ENCODE data around the gene HECW1. TPM values are rescaled to one million over a fixed set of nuclear protein-coding genes. Genes with fewer than 3 reads are reported as not detected.

Gene HECW1
- total RNA-seq, 4 donors from 2014 or later = 1.2 to 3.9 (median 2.0) TPM

DNA sequence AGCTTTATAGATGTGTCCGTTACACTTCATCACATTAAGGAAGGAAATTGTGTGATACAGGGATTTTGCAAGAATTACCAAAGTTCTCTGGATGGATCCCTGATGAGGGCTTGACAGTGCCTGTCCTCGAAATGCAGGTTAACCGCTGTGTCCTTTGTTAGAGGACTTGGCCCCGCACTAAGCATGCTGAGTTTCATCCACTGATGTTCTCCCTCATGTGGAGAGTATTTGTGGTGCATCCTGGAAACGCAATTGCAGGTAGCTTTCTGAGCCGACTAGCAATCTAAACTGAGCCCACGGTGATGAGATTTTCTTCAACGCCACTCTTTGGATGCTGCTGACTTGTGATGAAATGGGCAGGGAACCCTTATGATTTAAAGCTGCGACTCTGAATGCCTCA is 398.6 kb downstream of the HECW1 start:
- Histone ChIP-seq H3K27me3 (no peaks in the 10 kb centered on the region), H3K4me1 (no peaks in the 10 kb centered on the region), H3K36me3 (no peaks in the 10 kb centered on the region), H3K27ac (no peak overlapping the region), H3K9me3 (no peaks in the 10 kb centered on the region), H3K4me3 (no peak overlapping the region)
- DNase-seq = no peak
- in situ Hi-C loops (cut with MboI; ENCODE audit: low sequenced_read_pairs in 4 of 4) = no loop called here
- intact Hi-C loops (cut with DNase I; ENCODE audit: low total_unique reads) = no loop called here
- TF ChIP-seq, protein P1, sequence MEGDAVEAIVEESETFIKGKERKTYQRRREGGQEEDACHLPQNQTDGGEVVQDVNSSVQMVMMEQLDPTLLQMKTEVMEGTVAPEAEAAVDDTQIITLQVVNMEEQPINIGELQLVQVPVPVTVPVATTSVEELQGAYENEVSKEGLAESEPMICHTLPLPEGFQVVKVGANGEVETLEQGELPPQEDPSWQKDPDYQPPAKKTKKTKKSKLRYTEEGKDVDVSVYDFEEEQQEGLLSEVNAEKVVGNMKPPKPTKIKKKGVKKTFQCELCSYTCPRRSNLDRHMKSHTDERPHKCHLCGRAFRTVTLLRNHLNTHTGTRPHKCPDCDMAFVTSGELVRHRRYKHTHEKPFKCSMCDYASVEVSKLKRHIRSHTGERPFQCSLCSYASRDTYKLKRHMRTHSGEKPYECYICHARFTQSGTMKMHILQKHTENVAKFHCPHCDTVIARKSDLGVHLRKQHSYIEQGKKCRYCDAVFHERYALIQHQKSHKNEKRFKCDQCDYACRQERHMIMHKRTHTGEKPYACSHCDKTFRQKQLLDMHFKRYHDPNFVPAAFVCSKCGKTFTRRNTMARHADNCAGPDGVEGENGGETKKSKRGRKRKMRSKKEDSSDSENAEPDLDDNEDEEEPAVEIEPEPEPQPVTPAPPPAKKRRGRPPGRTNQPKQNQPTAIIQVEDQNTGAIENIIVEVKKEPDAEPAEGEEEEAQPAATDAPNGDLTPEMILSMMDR (IDR thresholded peaks at IDR 0.05 in 4 of 5, conservative IDR thresholded peaks at IDR 0.05 in 1 of 5) = no peak
- no peak for TF ChIP-seq POLR2A (IDR thresholded peaks at IDR 0.05)
- ATAC-seq = no peak

DNA sequence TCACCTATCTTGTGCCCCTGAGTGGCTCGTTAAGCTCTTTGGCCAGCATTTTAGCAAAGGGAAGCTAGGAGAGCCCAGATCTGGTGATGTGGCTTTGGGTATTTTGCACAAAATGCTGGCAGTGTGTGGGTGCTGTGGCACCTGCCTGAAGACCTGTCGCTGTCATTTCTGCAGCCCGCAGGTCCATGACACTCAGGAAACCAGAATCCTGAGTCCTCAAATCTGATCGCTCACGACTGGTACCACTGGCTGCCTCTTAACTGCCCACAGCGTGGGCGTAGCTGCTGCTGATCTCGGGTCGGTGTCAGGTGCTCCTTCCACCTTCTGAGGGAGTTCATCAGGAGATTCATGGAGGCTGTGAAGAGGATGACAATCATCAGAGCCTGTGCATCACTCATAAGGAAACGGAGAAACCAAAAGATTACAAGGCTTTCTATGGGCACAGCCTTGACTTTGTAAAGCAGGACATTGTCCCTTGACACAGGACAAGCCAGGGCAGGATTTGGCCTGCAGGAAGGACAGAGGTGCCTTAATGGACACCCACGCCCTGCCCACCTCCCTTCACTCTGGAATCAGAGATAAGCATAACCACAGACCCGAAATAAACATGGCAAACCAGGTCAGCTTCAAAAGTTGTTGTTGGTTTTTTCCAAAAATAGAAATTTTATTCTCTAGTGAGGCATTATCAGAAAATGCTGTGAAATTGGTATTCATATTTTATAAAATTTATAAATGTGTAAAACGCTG is 399.5 kb downstream of the HECW1 start:
- Histone ChIP-seq H3K27ac (no peak overlapping the region), H3K4me3 (no peak overlapping the region), H3K4me1 (no peaks in the 10 kb centered on the region), H3K9me3 (no peaks in the 10 kb centered on the region), H3K27me3 (no peaks in the 10 kb centered on the region), H3K36me3 (no peaks in the 10 kb centered on the region)
- DNase-seq (no peak), ATAC-seq (no peak)
- intact Hi-C loops (cut with DNase I; ENCODE audit: low total_unique reads) (no loop called here), in situ Hi-C loops (cut with MboI; ENCODE audit: low sequenced_read_pairs in 4 of 4) (no loop called here)
- TF ChIP-seq, protein P1 (IDR thresholded peaks at IDR 0.05 in 4 of 5, conservative IDR thresholded peaks at IDR 0.05 in 1 of 5) = no peak
- TF ChIP-seq POLR2A (IDR thresholded peaks at IDR 0.05) = no peak

DNA sequence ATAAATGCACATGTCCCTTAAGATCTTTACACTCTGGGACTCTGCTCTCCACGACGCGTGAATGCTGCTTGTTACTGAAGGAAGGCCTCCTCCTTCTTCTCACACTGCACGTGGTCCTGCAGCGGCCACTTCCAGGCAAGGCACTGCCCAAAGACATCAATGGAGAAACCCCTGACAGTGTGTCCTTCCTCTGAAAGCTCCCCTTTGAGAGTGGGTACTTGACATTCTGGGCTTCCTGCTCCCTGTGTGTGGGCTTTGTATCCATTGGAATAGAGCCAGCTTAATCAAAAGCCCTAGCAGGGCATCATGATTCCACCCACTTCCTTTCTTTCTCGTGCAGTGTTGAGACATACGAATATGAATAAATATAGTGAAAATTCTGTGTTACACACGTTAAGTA is 400.8 kb downstream of the HECW1 start:
- in situ Hi-C loops (cut with MboI; ENCODE audit: low sequenced_read_pairs in 4 of 4) (no loop called here), intact Hi-C loops (cut with DNase I; ENCODE audit: low total_unique reads) (no loop called here)
- ATAC-seq (no peak), DNase-seq (no peak)
- Histone ChIP-seq H3K4me1 (no peaks in the 10 kb centered on the region), H3K4me3 (no peak overlapping the region), H3K27ac (no peak overlapping the region), H3K9me3 (no peaks in the 10 kb centered on the region), H3K27me3 (no peaks in the 10 kb centered on the region), H3K36me3 (no peaks in the 10 kb centered on the region)
- no peak for TF ChIP-seq POLR2A (IDR thresholded peaks at IDR 0.05)
- TF ChIP-seq, protein P1 (IDR thresholded peaks at IDR 0.05 in 4 of 5, conservative IDR thresholded peaks at IDR 0.05 in 1 of 5) = no peak

DNA sequence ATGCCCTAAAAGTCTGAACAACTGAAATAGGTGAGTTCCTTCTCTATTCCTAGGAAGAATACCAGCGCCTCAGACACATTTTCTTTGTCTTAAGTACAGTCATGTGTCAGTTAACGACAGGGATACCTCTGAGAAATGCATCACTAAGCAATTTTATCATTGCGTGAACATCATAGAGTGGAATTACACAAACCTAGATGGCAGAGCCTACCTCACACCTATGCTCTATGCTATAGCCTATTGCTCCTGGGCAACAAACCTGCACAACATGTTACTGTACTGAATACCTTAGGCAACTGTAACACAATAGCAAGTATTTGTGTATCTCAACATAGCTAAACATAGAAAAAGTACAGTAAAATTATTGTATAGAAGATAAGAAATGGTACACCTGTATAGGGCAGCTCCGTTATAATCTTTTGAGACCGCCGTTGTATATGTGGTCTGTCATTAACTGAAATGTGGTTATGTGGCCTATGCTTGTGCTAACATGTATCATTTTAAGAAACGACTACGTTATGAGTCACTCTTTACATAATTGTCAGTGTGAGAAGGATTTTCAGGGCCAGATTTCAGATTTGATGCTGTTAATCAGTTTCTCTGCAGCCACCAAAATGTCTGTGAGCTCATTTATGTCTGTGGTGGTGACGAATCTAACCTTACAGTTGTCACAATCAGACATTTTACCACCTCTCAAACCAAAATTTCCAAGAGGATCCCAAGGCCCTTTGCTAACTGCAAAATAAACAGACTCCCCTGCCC is 404.3 kb downstream of the HECW1 start:
- Histone ChIP-seq H3K27me3 (no peaks in the 10 kb centered on the region), H3K36me3 (no peaks in the 10 kb centered on the region), H3K4me3 (no peak overlapping the region), H3K27ac (no peak overlapping the region), H3K4me1 (no peaks in the 10 kb centered on the region), H3K9me3 (no peaks in the 10 kb centered on the region)
- in situ Hi-C loops (cut with MboI; ENCODE audit: low sequenced_read_pairs in 4 of 4) = no loop called here
- TF ChIP-seq, protein P1 (IDR thresholded peaks at IDR 0.05 in 4 of 5, conservative IDR thresholded peaks at IDR 0.05 in 1 of 5) = no peak
- no peak for TF ChIP-seq POLR2A (IDR thresholded peaks at IDR 0.05)
- DNase-seq (no peak), ATAC-seq (no peak)
- intact Hi-C loops (cut with DNase I; ENCODE audit: low total_unique reads) = no loop called here
